ENCODE results near the gene ENOSF1. TPM values are rescaled to one million over a fixed set of nuclear protein-coding genes. Genes with fewer than 3 reads are reported as not detected.

Gene ENOSF1
- 0.86 and 0.88 TPM in 2 replicates for total RNA-seq (2013; cell fraction: nucleolus; rRNA removed)
- total RNA-seq (2014; rRNA removed) (26.3 and 28.9 TPM in 2 replicates), total RNA-seq (2014; rRNA removed; fragmentation: Illumina TruSeq; extraction: Trizol) (23.5 and 26.2 TPM in 2 replicates), total RNA-seq (2021) (40.0 and 43.3 TPM in 2 replicates), polyA plus RNA-seq (2011; rRNA removed) (27.6 and 30.7 TPM in 2 replicates), polyA plus RNA-seq (2014; fragmentation: Illumina TruSeq; extraction: Trizol) (40.0 and 43.5 TPM in 2 replicates), polyA plus RNA-seq (2014; fragmentation: Nextera tagmentation; extraction: Ambion mirVana) (10 to 100 TPM; 12.5 to 13.3 TPM), polyA plus RNA-seq (2014; rRNA removed) (30.4 and 31.3 TPM in 2 replicates), polyA plus RNA-seq (2016; fragmentation: Nextera tagmentation; extraction: Ambion mirVana) (10 to 100 TPM; 41.6 to 42.3 TPM), polyA minus RNA-seq (2011; rRNA and poly(A)+ RNA removed) (38.4 and 54.2 TPM in 2 replicates), Bru-seq, nascent RNA (percentile 51 among the genes with signal in this experiment), BruChase-seq, experiment 1, labeled RNA remaining after a 6-hour chase (percentile 52 among the genes with signal in this experiment), BruChase-seq, experiment 2, labeled RNA remaining after a 2-hour chase (percentile 53 among the genes with signal in this experiment)
- polyA plus RNA-seq (2011; ENCODE audit: low read depth) = 21.1 TPM
- polyA plus RNA-seq (2011; cell fraction: cytosol; rRNA removed) = 23.2 and 23.7 TPM in 2 replicates
- polyA plus RNA-seq (2011; cell fraction: nucleus; rRNA removed) = 113 and 114 TPM in 2 replicates
- 25.9 and 32.1 TPM in 2 replicates for polyA plus RNA-seq (2012)
- 16.7 and 19.4 TPM in 2 replicates for polyA minus RNA-seq (2011; cell fraction: cytosol; rRNA and poly(A)+ RNA removed)
- polyA minus RNA-seq (2011; cell fraction: nucleus; rRNA and poly(A)+ RNA removed) = 41.5 and 64.3 TPM in 2 replicates
- long read RNA-seq, experiment 1 = 0 reads
- long read RNA-seq, experiment 2, partial matches to known transcripts = 0 of 10 reads
- long read RNA-seq, experiment 2, other reads (novel, unspliced or antisense) = 10 of 10 reads

GRCh38 chr18:712401-713134 is at the start of gene ENOSF1:
TSS of gene ENOSF1 (minus strand) at chr18:712630. CDS start at chr18:712587, 43 bp downstream.
- Histone ChIP-seq H3K9ac (ENCODE audit: control insufficient read depth, insufficient read depth, low read length) (peak within 1 kb of the TSS; percentile 85), H3K27ac (ENCODE audit: control insufficient read depth, insufficient read depth) (peak within 1 kb of the TSS; percentile 51), H4K20me1 (ENCODE audit: control insufficient read depth, insufficient read depth) (no peaks in the 10 kb centered on the region), H2AFZ (ENCODE audit: control insufficient read depth, low read depth, low read length) (peak within 1 kb of the TSS; percentile 62), H3K4me1 (ENCODE audit: control insufficient read depth, insufficient read depth, low read length) (no peaks in the 10 kb centered on the region; the same call in 1 of the 2 replicates), H3K4me3 (peak within 1 kb of the TSS; percentile 69), H3K9me3 (replicated peaks; ENCODE audit: control insufficient read depth, insufficient read depth, low read length) (no peaks in the 10 kb centered on the region), H3K79me2 (ENCODE audit: control insufficient read depth, insufficient read depth, low read length) (peaks cover 17% of the 10 kb centered on the region), H3K27me3 (replicated peaks in 1 of 2; ENCODE audit: control insufficient read depth in 2 of 2, insufficient read depth in 2 of 2, low read length in 1 of 2) (no peaks in the 10 kb centered on the region), H3K4me2 (ENCODE audit: control insufficient read depth, insufficient read depth) (peak within 1 kb of the TSS; percentile 87), H3K36me3 (ENCODE audit: control insufficient read depth in 2 of 2, insufficient read depth in 2 of 2, low read length in 1 of 2) (no peaks in the 10 kb centered on the region)
- ChIA-PET RAD21 (ENCODE audit: unreplicated experiment) (no interaction called here), POLR2A (no interaction called here), CTCF (no interaction called here), SMC1A (ENCODE audit: uncharacterized antibody, unreplicated experiment) (no interaction called here)
- intact Hi-C loops (cut with micrococcal nuclease; ENCODE audit: unreplicated experiment) = loop anchor here (10.0 kb wide), 1 partner anchor 88 kb away; no protein-coding TSS in a partner anchor
- 12% methylated on average over 68 of the region's 91 CpGs for WGBS (ENCODE audit: insufficient coverage, insufficient replicate concordance, low lambda C conversion rate, missing lambda C conversion rate)
- DNase-seq (ENCODE audit: low read depth, low spot score) (no peak), ATAC-seq (no peak), FAIRE-seq (no peak)
- BruUV-seq (replicated peaks) = no TSS peak
- in situ Hi-C loops (cut with MboI) = no loop called here
- TF ChIP-seq POLR2A (IDR thresholded peaks at IDR 0.05; ENCODE audit: low read depth, low read length) (peak; percentile 81), CBX5 (IDR thresholded peaks at IDR 0.05; ENCODE audit: low read depth) (0 out of 2 replicates have a peak, but pooled peaks have one; percentile 7), EED (IDR thresholded peaks at IDR 0.05; ENCODE audit: low read depth) (no peak), CTCF (IDR thresholded peaks at IDR 0.05 in 2 of 3, conservative IDR thresholded peaks at IDR 0.05 in 1 of 3; ENCODE audit: control insufficient read depth in 2 of 3, extremely low read depth in 1 of 3, insufficient read depth in 1 of 3, low read depth in 3 of 3, low read length in 3 of 3) (peak in 2 of 3 experiments; percentile 37 to 62; a peak in 4 of 6 replicates), USF1 (IDR thresholded peaks at IDR 0.05; ENCODE audit: borderline replicate concordance, extremely low read length, insufficient read depth, low read depth, low read length) (peak; percentile 14), POLR2AphosphoS5 (IDR thresholded peaks at IDR 0.05; ENCODE audit: low read length) (no peak), RUNX3 (IDR thresholded peaks at IDR 0.05; ENCODE audit: low read length) (peak; percentile 52), YY1 (IDR thresholded peaks at IDR 0.05; ENCODE audit: low read depth, low read length) (peak; percentile 90), ZBTB33 (IDR thresholded peaks at IDR 0.05) (no peak), CREB1 (IDR thresholded peaks at IDR 0.05; ENCODE audit: low read depth) (0 out of 2 replicates have a peak, but pooled peaks have one; percentile 26), MEF2B (IDR thresholded peaks at IDR 0.05; ENCODE audit: partially characterized antibody, poor library complexity, severe bottlenecking) (no peak), NKRF (conservative IDR thresholded peaks at IDR 0.05) (no peak)

Data from GM12878 (cell line).